ENCODE data around the gene R3HDM2. TPM values are rescaled to one million over a fixed set of nuclear protein-coding genes. Genes with fewer than 3 reads are reported as not detected.
"Not testable (repeated sequence)": the region's sequence is repeated elsewhere in the genome, so short reads cannot be mapped to it uniquely, and the experiment has no call there.

R3HDM2 gene
- total and polyA plus RNA-seq, 4 experiments from 2014 or later = 3.9 to 132 (median 71.5) TPM

DNA sequence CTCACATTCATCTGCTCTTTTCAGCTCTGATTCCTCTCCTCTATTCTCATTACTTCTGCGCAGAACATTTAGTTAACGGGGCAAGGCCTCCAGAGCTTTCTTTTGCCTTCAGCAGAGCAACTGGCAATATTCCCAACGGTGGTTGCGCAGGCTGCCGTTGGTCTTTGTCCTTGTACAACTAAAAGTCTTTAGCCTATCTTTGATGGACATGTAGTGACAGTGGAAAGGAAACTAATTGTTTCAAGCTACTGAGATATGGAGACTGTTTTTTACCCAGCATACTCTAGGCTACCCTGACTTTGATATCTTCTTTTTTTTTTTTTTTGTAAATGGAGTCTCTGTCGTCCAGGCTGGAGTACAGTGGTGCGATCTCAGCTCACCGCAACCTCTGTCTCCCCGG lies 12.6 kb downstream of the R3HDM2 start:
- ChIA-PET CTCF (ENCODE audit: partially characterized antibody) (no interaction called here), POLR2A (ENCODE audit: partially characterized antibody) (interaction anchor here (2.1 kb wide), 1 partner anchor 12 kb away, joined by 6 read pairs; no protein-coding TSS in a partner anchor)
- Histone ChIP-seq H3K4me1 (ENCODE audit: insufficient read depth, low read length) (peaks cover 16% of the 10 kb centered on the region), H3K36me3 (ENCODE audit: insufficient read depth, low read length) (no peaks in the 10 kb centered on the region), H3K4me3 (ENCODE audit: low read length in 2 of 2) (no peak overlapping the region), H3K27ac (ENCODE audit: low read depth, low read length) (no peak overlapping the region), H3K9me3 (ENCODE audit: control insufficient read depth in 1 of 2, low read length in 2 of 2) (no peaks in the 10 kb centered on the region), H3K27me3 (ENCODE audit: insufficient read depth, low read length) (no peaks in the 10 kb centered on the region)
- peak overlapping the region in 1 of 8 donors; percentile 9 for H3K4me3 Mint-ChIP-seq
- no peak for DNase-seq
- intact Hi-C loops (cut with micrococcal nuclease) = no loop called here
- H3K4me1 Mint-ChIP-seq = peaks cover 31 to 60% (median 39%) of the 10 kb centered on the region in 4 donors
- no peaks in the 10 kb centered on the region for H3K27me3 Mint-ChIP-seq
- peaks cover 21 to 28% of the 10 kb centered on the region in 2 donors for H3K36me3 Mint-ChIP-seq
- H3K27ac Mint-ChIP-seq = peak overlapping the region in 6 of 7 donors; percentile 0 to 75 (median 13)
- no peaks in the 10 kb centered on the region for H3K9me3 Mint-ChIP-seq

- CTCF ChIA-PET (ENCODE audit: partially characterized antibody) = interaction anchor here (0.7 kb wide), 1 partner anchor 26 kb away, joined by 3 read pairs; no protein-coding TSS in a partner anchor
- Histone ChIP-seq H3K27ac (ENCODE audit: low read depth, low read length) (no peak overlapping the region), H3K36me3 (ENCODE audit: insufficient read depth, low read length) (no peaks in the 10 kb centered on the region), H3K9me3 (ENCODE audit: control insufficient read depth in 1 of 2, low read length in 2 of 2) (no peaks in the 10 kb centered on the region), H3K4me1 (ENCODE audit: insufficient read depth, low read length) (peaks cover 16% of the 10 kb centered on the region), H3K4me3 (ENCODE audit: low read length in 2 of 2) (no peak overlapping the region), H3K27me3 (ENCODE audit: insufficient read depth, low read length) (no peaks in the 10 kb centered on the region)
- H3K9me3 Mint-ChIP-seq = no peaks in the 10 kb centered on the region
- no peak for DNase-seq
- peak overlapping the region in 1 of 8 donors; percentile 48 for H3K4me3 Mint-ChIP-seq
- peak overlapping the region in 2 of 7 donors; percentile 10 to 36 for H3K27ac Mint-ChIP-seq
- H3K27me3 Mint-ChIP-seq = no peaks in the 10 kb centered on the region
- peaks cover 10 to 23% of the 10 kb centered on the region in 2 donors for H3K36me3 Mint-ChIP-seq
- H3K4me1 Mint-ChIP-seq = peaks cover 32 to 69% (median 43%) of the 10 kb centered on the region in 4 donors
- POLR2A ChIA-PET (ENCODE audit: partially characterized antibody) = no interaction called here
- intact Hi-C loops (cut with micrococcal nuclease) = no loop called here
These were observed 14.5 kb downstream of the R3HDM2 start for GRCh38 chr12:57416039-57416996.

DNA sequence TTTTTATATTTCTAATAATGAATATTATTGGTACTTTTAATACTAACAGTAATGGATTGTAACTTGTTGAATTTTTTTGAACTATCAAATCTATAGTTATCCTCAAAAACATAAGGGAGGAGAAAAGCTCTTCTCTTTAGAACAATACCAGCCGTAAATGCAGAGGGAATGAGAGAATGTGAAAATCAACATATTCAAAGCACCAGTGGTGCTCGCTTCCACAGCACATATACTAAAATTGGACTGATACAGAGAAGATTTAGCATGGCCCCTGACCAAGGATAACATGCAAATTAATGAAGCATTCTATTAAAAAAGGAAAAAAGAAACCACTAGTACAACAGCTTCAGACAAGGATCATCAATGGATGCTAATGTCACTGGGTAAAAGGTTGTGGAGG lies 15.8 kb downstream of the R3HDM2 start:
- Mint-ChIP-seq H3K27me3 (no peaks in the 10 kb centered on the region), H3K27ac (peak overlapping the region in 1 of 7 donors; percentile 13), H3K9me3 (no peaks in the 10 kb centered on the region), H3K4me1 (peaks cover 28 to 67% (median 40%) of the 10 kb centered on the region in 4 donors), H3K4me3 (no peak overlapping the region), H3K36me3 (peaks cover 5 to 20% of the 10 kb centered on the region in 2 donors)
- Histone ChIP-seq H3K4me3 (ENCODE audit: low read length in 2 of 2) (no peak overlapping the region), H3K27me3 (ENCODE audit: insufficient read depth, low read length) (no peaks in the 10 kb centered on the region), H3K36me3 (ENCODE audit: insufficient read depth, low read length) (no peaks in the 10 kb centered on the region), H3K4me1 (ENCODE audit: insufficient read depth, low read length) (peaks cover 9% of the 10 kb centered on the region), H3K9me3 (ENCODE audit: control insufficient read depth in 1 of 2, low read length in 2 of 2) (no peaks in the 10 kb centered on the region), H3K27ac (ENCODE audit: low read depth, low read length) (no peak overlapping the region)
- ChIA-PET CTCF (ENCODE audit: partially characterized antibody) (interaction anchor here (0.7 to 1.6 kb wide), 4 partner anchors 41 to 62 kb away, joined by 3 to 4 read pairs (median 3); partner anchors contain the start of gene GLI1), POLR2A (ENCODE audit: partially characterized antibody) (no interaction called here)
- DNase-seq = no peak
- intact Hi-C loops (cut with micrococcal nuclease) = no loop called here

GRCh38 chr12:57414160-57414559 lies 16.7 kb downstream of the R3HDM2 start:
- peaks cover 23 to 59% (median 34%) of the 10 kb centered on the region in 4 donors for H3K4me1 Mint-ChIP-seq

DNA sequence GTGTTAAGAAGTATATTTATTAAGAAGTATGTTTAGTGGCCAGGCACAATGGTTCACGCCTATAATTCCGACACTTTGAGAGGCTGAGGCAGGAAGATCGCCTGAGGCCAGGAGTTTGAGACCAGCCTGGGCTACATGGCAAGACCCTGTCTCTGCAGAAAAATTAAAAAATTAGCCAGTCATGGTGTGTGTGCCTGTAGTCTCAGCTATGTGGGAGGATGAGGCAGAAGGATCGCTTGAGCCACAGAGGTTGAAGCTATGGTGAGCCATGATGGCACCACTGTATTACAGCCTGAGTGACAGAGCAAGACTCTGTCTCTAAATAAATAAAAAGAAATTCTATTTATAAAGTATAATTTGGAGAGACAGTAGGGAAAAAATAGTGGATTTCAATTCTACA lies 20.3 kb downstream of the R3HDM2 start:
- no peak overlapping the region for H3K4me3 Mint-ChIP-seq
- ChIA-PET POLR2A (ENCODE audit: partially characterized antibody) (interaction anchor here (1.0 to 1.2 kb wide), 2 partner anchors 19 to 49 kb away, joined by 3 to 5 read pairs; partner anchors contain the start of gene GLI1), CTCF (ENCODE audit: partially characterized antibody) (interaction anchor here (1.1 to 1.9 kb wide), 2 partner anchors 10 to 45 kb away, joined by 3 to 6 read pairs; partner anchors contain the start of gene INHBE)
- no peak overlapping the region for H3K27ac Mint-ChIP-seq
- H3K36me3 ChIP-seq (ENCODE audit: insufficient read depth, low read length) = no peaks in the 10 kb centered on the region
- DNase-seq = no peak
- no peak overlapping the region for H3K4me3 ChIP-seq (ENCODE audit: low read length in 2 of 2)
- H3K4me1 ChIP-seq (ENCODE audit: insufficient read depth, low read length) = no peaks in the 10 kb centered on the region
- H3K27ac ChIP-seq (ENCODE audit: low read depth, low read length) = no peak overlapping the region
- H3K9me3 Mint-ChIP-seq = no peaks in the 10 kb centered on the region
- intact Hi-C loops (cut with micrococcal nuclease) = no loop called here
- no peaks in the 10 kb centered on the region for H3K27me3 ChIP-seq (ENCODE audit: insufficient read depth, low read length)
- no peaks in the 10 kb centered on the region for H3K9me3 ChIP-seq (ENCODE audit: control insufficient read depth in 1 of 2, low read length in 2 of 2)
- H3K27me3 Mint-ChIP-seq = no peaks in the 10 kb centered on the region
- H3K36me3 Mint-ChIP-seq = peaks cover 6 to 7% of the 10 kb centered on the region in 2 donors
- H3K4me1 Mint-ChIP-seq = peaks cover 14 to 38% (median 24%) of the 10 kb centered on the region in 4 donors

More at GRCh38 chr12:57414160-57414559, 16.7 kb downstream of the R3HDM2 start:
- H3K36me3 ChIP-seq (ENCODE audit: insufficient read depth, low read length); H3K4me1 ChIP-seq (ENCODE audit: insufficient read depth, low read length); H3K9me3 ChIP-seq (ENCODE audit: control insufficient read depth in 1 of 2, low read length in 2 of 2); H3K4me3 ChIP-seq (ENCODE audit: low read length in 2 of 2); H3K27ac Mint-ChIP-seq; H3K9me3 Mint-ChIP-seq; H3K4me3 Mint-ChIP-seq; POLR2A ChIA-PET (ENCODE audit: partially characterized antibody); DNase-seq; H3K27me3 Mint-ChIP-seq; H3K27ac ChIP-seq (ENCODE audit: low read depth, low read length); H3K27me3 ChIP-seq (ENCODE audit: insufficient read depth, low read length); intact Hi-C loops (cut with micrococcal nuclease): not testable (repeated sequence)
- H3K36me3 Mint-ChIP-seq = peaks cover 5 to 15% of the 10 kb centered on the region in 2 donors
- CTCF ChIA-PET (ENCODE audit: partially characterized antibody) = interaction anchor here (1.3 to 1.6 kb wide), 2 partner anchors 42 to 45 kb away, joined by 3 to 4 read pairs; partner anchors contain the start of gene GLI1

DNA sequence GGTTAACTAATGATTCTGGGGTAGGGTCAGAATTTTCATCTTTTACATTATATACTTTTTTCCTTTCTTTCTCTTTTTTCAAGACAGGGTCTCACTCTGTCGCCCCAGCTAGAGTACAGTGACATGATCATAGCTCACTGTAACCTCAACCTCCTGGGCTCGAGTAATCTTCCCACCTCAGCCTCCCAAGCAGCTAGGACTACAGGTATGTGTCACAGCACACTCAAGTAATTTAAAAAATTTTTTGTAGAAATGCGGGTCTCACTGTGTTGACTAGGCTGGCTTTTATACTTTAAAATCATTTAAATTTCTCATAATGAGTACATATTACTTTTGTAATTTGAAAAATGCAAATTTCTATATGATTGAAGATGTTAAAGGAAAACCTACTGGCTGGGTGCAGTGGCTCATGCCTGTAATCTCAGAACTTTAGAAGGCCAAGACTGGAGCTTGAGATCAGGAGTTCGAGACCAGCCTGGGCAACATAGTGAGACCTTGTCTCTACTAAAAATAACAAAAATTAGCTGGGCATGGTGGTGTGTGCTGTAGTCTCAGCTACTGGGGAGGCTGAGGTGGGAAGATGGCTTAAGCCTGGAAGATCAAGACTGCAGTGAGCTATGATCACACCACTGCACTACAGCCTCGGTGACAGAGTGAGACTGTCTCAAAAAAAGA lies 25.7 kb downstream of the R3HDM2 start:
- no peaks in the 10 kb centered on the region for H3K4me1 ChIP-seq (ENCODE audit: insufficient read depth, low read length)
- peak overlapping the region in 5 of 7 donors; percentile 7 to 82 (median 48) for H3K27ac Mint-ChIP-seq
- peaks cover 5 to 19% (median 13%) of the 10 kb centered on the region in 4 donors for H3K4me1 Mint-ChIP-seq
- ChIA-PET CTCF (ENCODE audit: partially characterized antibody) (no interaction called here), POLR2A (ENCODE audit: partially characterized antibody) (no interaction called here)
- intact Hi-C loops (cut with micrococcal nuclease) = no loop called here
- no peak overlapping the region for H3K4me3 ChIP-seq (ENCODE audit: low read length in 2 of 2)
- no peak overlapping the region for H3K4me3 Mint-ChIP-seq
- no peaks in the 10 kb centered on the region for H3K9me3 ChIP-seq (ENCODE audit: control insufficient read depth in 1 of 2, low read length in 2 of 2)
- H3K27me3 ChIP-seq (ENCODE audit: insufficient read depth, low read length) = no peaks in the 10 kb centered on the region
- peaks cover 5 to 7% of the 10 kb centered on the region in 2 donors for H3K36me3 Mint-ChIP-seq
- DNase-seq = no peak
- H3K27ac ChIP-seq (ENCODE audit: low read depth, low read length) = no peak overlapping the region
- no peaks in the 10 kb centered on the region for H3K27me3 Mint-ChIP-seq
- no peaks in the 10 kb centered on the region for H3K36me3 ChIP-seq (ENCODE audit: insufficient read depth, low read length)
- H3K9me3 Mint-ChIP-seq = no peaks in the 10 kb centered on the region
